ENCODE data around the gene ZNF224.
A peak's percentile ranks its signal among the peaks of the same experiment; 100 is the strongest.
"Not testable (repeated sequence)": the region's sequence is repeated elsewhere in the genome, so short reads cannot be mapped to it uniquely, and the experiment has no call there.

Gene ZNF224

DNA sequence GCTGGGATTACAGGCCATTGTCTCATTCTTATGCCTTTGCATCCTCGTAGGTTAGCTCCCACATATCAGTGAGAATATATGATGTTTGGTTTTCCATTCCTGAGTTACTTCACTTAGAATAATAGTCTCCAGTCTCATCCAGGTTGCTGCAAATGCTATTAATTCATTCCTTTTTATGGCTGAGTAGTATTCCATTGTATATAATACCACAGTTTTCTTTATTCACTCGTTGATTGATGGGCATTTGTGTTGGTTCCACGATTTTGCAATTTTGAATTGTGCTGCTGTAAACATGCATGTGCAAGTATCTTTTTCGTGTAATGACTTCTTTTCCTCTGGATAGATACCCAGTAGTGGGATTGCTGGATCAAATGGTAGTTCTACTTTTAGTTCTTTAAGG, 27.0 kb downstream of the ZNF224 start:
- H3K4me3 ChIP-seq (ENCODE audit: low read length in 2 of 2); H3K4me1 ChIP-seq (ENCODE audit: control insufficient read depth in 2 of 2, insufficient read depth in 2 of 2, low read length in 2 of 2); H3K27ac ChIP-seq (ENCODE audit: low read depth in 2 of 2, low read length in 2 of 2); H3K9ac ChIP-seq (ENCODE audit: low read depth in 1 of 2, low read length in 2 of 2); H3K9me3 ChIP-seq (ENCODE audit: control insufficient read depth in 2 of 2, low read length in 2 of 2); H3K27me3 ChIP-seq (ENCODE audit: control insufficient read depth in 2 of 2, insufficient read depth in 2 of 2, low read length in 2 of 2): not testable (repeated sequence)
- peaks cover 27 to 44% of the 10 kb centered on the region in 2 donors for H3K36me3 ChIP-seq (ENCODE audit: control insufficient read depth in 2 of 2, insufficient read depth in 2 of 2, low read length in 2 of 2)

DNA sequence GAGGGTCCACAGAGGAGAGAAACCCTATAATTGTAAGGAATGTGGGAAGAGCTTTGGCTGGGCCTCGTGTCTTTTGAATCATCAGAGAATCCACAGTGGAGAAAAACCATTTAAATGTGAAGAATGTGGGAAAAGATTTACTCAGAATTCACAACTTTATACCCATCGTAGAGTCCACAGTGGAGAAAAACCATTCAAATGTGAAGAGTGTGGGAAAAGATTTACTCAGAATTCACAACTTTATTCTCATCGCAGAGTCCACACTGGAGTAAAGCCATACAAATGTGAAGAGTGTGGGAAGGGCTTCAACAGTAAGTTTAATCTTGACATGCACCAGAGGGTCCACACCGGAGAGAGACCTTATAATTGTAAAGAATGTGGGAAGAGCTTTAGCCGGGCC, 37.8 kb downstream of the ZNF224 start:
- Histone ChIP-seq H3K4me3 (ENCODE audit: low read length in 2 of 2) (no peak overlapping the region), H3K27ac (ENCODE audit: low read depth in 2 of 2, low read length in 2 of 2) (no peak overlapping the region), H3K4me1 (ENCODE audit: control insufficient read depth in 2 of 2, insufficient read depth in 2 of 2, low read length in 2 of 2) (no peaks in the 10 kb centered on the region), H3K9ac (ENCODE audit: low read depth in 1 of 2, low read length in 2 of 2) (no peak overlapping the region), H3K27me3 (ENCODE audit: control insufficient read depth in 2 of 2, insufficient read depth in 2 of 2, low read length in 2 of 2) (no peaks in the 10 kb centered on the region), H3K9me3 (ENCODE audit: control insufficient read depth in 2 of 2, low read length in 2 of 2) (peaks cover 22 to 34% of the 10 kb centered on the region in 2 donors), H3K36me3 (ENCODE audit: control insufficient read depth in 2 of 2, insufficient read depth in 2 of 2, low read length in 2 of 2) (peaks cover 26 to 32% of the 10 kb centered on the region in 2 donors)

DNA sequence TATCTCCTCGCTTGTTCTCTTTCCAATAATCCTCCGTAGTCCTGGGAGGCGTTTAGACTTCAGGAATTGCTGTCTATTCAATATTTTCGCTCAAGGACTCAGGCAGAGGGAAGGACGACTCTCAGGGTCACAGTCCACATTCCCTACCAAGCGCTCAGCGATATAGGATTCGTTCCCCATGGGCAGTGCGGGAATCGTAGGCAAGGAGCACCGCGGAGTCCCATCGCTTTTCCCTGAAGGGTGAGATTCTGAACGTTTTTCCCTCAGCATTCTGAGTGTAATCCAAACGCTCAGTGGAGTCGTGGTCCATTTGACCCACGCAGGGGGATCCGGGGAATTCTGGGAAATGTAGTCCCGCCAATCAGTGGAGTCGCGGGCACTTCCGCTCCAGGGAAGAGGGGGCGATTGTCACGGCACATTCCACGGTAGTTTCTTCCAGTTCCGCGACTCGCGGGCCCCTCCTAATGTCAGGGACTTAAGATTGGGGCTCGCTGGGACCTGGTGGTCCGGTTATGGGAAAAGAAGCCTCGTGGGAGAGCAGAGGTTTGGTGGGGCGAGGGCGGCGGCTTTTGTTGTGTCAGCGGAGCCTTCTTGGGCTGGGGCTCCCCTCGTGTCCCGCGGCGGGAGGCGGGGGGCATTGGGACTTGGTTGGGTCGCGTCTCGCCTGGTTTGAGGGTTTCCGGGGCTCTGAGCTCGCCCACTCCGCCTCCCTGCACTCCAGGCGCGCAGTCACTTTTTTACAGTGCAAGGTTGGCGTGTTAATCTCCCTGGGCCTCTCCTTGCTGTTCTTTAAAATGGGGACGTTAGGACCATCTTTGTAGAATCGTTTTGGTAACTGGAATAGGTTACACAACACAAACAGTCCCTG, 47.3 kb downstream of the ZNF224 start, which contains the start of gene ZNF234:
TSS of gene ZNF234 (plus strand) at position 364 of the 868 bp plus-strand sequence. CDS start 3,079 bp downstream, outside the sequence.
- H3K9ac ChIP-seq (ENCODE audit: low read depth in 1 of 2, low read length in 2 of 2): peak within 1 kb of the TSS; percentile 84 to 86

DNA sequence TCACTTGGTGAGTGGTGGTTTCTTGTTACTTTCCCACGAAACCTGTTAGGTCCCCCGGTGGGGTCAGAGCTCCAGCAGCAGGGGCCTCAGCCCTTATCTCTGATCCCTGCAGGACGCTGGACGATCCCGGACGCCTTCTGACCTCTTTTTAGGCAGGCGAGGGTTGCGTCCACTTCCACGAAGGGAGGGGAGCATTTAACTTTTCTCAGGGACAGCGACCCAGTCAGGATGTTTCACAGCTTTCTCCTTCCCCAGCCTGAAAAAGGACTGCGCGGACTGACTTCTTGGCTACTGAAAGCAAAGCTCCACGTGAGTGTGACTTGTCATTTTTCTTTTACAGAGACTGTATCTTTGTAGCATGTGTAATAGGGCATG, 47.9 kb downstream of the ZNF224 start:
- Histone ChIP-seq H3K27me3 (ENCODE audit: control insufficient read depth in 2 of 2, insufficient read depth in 2 of 2, low read length in 2 of 2) (no peaks in the 10 kb centered on the region), H3K4me3 (ENCODE audit: low read length in 2 of 2) (peak overlapping the region; percentile 97 to 100), H3K9me3 (ENCODE audit: control insufficient read depth in 2 of 2, low read length in 2 of 2) (no peaks in the 10 kb centered on the region), H3K4me1 (ENCODE audit: control insufficient read depth in 2 of 2, insufficient read depth in 2 of 2, low read length in 2 of 2) (peaks cover 6 to 10% of the 10 kb centered on the region in 2 donors), H3K27ac (ENCODE audit: low read depth in 2 of 2, low read length in 2 of 2) (peak overlapping the region in 1 of 2 donors; percentile 62), H3K36me3 (ENCODE audit: control insufficient read depth in 2 of 2, insufficient read depth in 2 of 2, low read length in 2 of 2) (peaks cover 8 to 16% of the 10 kb centered on the region in 2 donors), H3K9ac (ENCODE audit: low read depth in 1 of 2, low read length in 2 of 2) (peak overlapping the region; percentile 84 to 86)

More for the DNA sequence above, 47.3 kb downstream of the ZNF224 start, which contains the start of gene ZNF234:
- H3K36me3 ChIP-seq (ENCODE audit: control insufficient read depth in 2 of 2, insufficient read depth in 2 of 2, low read length in 2 of 2): peaks cover 8 to 16% of the 10 kb centered on the region in 2 donors
- peak within 1 kb of the TSS; percentile 62 to 72 for H3K27ac ChIP-seq (ENCODE audit: low read depth in 2 of 2, low read length in 2 of 2)
- H3K9me3 ChIP-seq (ENCODE audit: control insufficient read depth in 2 of 2, low read length in 2 of 2): no peaks in the 10 kb centered on the region
- peak within 1 kb of the TSS; percentile 97 to 100 for H3K4me3 ChIP-seq (ENCODE audit: low read length in 2 of 2)
- H3K27me3 ChIP-seq (ENCODE audit: control insufficient read depth in 2 of 2, insufficient read depth in 2 of 2, low read length in 2 of 2): no peaks in the 10 kb centered on the region
- peaks cover 6 to 10% of the 10 kb centered on the region in 2 donors for H3K4me1 ChIP-seq (ENCODE audit: control insufficient read depth in 2 of 2, insufficient read depth in 2 of 2, low read length in 2 of 2)

DNA sequence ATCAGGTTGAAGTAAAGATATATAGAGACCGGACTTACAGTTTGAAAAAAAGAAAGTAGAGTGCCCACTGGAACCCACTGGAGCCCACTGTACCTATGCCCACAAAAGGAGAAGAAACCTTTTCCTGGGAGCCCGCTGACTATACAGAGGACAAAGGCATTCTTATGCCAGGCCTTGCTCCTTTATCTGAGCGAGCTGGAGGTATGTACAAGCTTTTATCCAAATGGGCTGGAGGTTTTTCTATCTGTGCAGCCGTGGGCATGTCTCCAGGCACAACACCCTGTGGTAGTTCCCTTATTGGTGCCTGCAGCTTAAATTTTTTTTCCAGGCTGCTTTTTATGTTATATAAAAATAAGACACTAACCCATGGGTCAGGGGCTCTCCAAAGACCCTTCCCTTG, 55.6 kb downstream of the ZNF224 start:
- peaks cover 8 to 10% of the 10 kb centered on the region in 2 donors for H3K9me3 ChIP-seq (ENCODE audit: control insufficient read depth in 2 of 2, low read length in 2 of 2)
- no peak overlapping the region for H3K4me3 ChIP-seq (ENCODE audit: low read length in 2 of 2)

DNA sequence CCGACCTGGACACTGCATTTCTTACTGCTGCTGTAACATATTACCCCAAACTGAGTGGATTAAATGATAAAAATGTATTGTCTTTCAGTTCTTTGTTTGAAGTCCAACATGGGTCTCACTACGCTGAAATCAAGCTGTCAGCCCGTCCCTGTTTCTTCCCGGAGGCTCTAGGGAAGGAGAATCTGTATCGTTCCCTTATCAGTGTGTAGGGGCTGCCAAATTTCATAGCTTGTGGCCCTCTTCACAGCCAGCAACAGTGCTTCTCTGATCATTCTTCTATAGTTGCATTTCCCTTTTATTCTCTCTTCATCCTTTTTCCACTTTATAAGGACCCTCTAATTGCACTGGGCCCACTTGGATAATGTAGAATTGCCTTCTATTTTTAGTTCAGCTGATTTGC, 57.3 kb downstream of the ZNF224 start:
- Histone ChIP-seq H3K9me3 (ENCODE audit: control insufficient read depth in 2 of 2, low read length in 2 of 2) (peaks cover 20 to 22% of the 10 kb centered on the region in 2 donors), H3K4me1 (ENCODE audit: control insufficient read depth in 2 of 2, insufficient read depth in 2 of 2, low read length in 2 of 2) (no peaks in the 10 kb centered on the region), H3K9ac (ENCODE audit: low read depth in 1 of 2, low read length in 2 of 2) (no peak overlapping the region), H3K27ac (ENCODE audit: low read depth in 2 of 2, low read length in 2 of 2) (no peak overlapping the region), H3K36me3 (ENCODE audit: control insufficient read depth in 2 of 2, insufficient read depth in 2 of 2, low read length in 2 of 2) (peaks cover 59 to 65% of the 10 kb centered on the region in 2 donors), H3K27me3 (ENCODE audit: control insufficient read depth in 2 of 2, insufficient read depth in 2 of 2, low read length in 2 of 2) (no peaks in the 10 kb centered on the region), H3K4me3 (ENCODE audit: low read length in 2 of 2) (no peak overlapping the region)

More for the DNA sequence above, 55.6 kb downstream of the ZNF224 start:
- no peak overlapping the region for H3K9ac ChIP-seq (ENCODE audit: low read depth in 1 of 2, low read length in 2 of 2)
- H3K36me3 ChIP-seq (ENCODE audit: control insufficient read depth in 2 of 2, insufficient read depth in 2 of 2, low read length in 2 of 2): peaks cover 59 to 63% of the 10 kb centered on the region in 2 donors
- H3K4me1 ChIP-seq (ENCODE audit: control insufficient read depth in 2 of 2, insufficient read depth in 2 of 2, low read length in 2 of 2): no peaks in the 10 kb centered on the region
- H3K27ac ChIP-seq (ENCODE audit: low read depth in 2 of 2, low read length in 2 of 2): no peak overlapping the region
- no peaks in the 10 kb centered on the region for H3K27me3 ChIP-seq (ENCODE audit: control insufficient read depth in 2 of 2, insufficient read depth in 2 of 2, low read length in 2 of 2)

DNA sequence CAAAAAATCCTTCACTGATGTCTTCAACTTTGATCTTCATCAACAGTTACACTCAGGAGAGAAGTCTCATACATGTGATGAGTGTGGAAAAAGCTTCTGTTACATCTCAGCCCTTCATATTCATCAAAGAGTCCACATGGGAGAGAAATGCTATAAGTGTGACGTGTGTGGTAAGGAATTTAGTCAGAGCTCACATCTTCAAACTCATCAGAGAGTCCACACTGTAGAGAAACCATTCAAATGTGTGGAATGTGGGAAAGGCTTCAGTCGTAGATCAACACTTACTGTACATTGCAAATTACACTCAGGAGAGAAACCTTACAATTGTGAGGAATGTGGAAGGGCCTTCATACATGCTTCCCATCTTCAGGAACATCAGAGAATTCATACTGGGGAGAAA, 62.3 kb downstream of the ZNF224 start:
- Histone ChIP-seq H3K4me1 (ENCODE audit: control insufficient read depth in 2 of 2, insufficient read depth in 2 of 2, low read length in 2 of 2) (no peaks in the 10 kb centered on the region), H3K27ac (ENCODE audit: low read depth in 2 of 2, low read length in 2 of 2) (no peak overlapping the region), H3K9ac (ENCODE audit: low read depth in 1 of 2, low read length in 2 of 2) (no peak overlapping the region), H3K36me3 (ENCODE audit: control insufficient read depth in 2 of 2, insufficient read depth in 2 of 2, low read length in 2 of 2) (peaks cover 43 to 45% of the 10 kb centered on the region in 2 donors), H3K9me3 (ENCODE audit: control insufficient read depth in 2 of 2, low read length in 2 of 2) (peaks cover 38 to 49% of the 10 kb centered on the region in 2 donors), H3K4me3 (ENCODE audit: low read length in 2 of 2) (no peak overlapping the region), H3K27me3 (ENCODE audit: control insufficient read depth in 2 of 2, insufficient read depth in 2 of 2, low read length in 2 of 2) (no peaks in the 10 kb centered on the region)

Data from mucosa of rectum (tissue), 2 donors.